GM18870 (cell line): ENCODE measurements around the gene MAN2A1.
A peak's percentile ranks its signal among the peaks of the same experiment; 100 is the strongest.

Experiments
- ATAC-seq: cut with Tn5 transposase; IDR thresholded peaks from one replicate; pipeline ENCODE4 v1.9.1; 2021; ENCODE audit warnings: moderate library complexity; ENCODE audit not compliant: unreplicated experiment

MAN2A1 gene

GRCh38 chr5:109704282-109704952 lies 14.7 kb downstream of the MAN2A1 start:
- ATAC-seq, result no peak

- no peak for ATAC-seq
Measured at GRCh38 chr5:109705596-109705995, 15.9 kb downstream of the MAN2A1 start.

- no peak for ATAC-seq
Measured at GRCh38 chr5:109706095-109706494, 16.4 kb downstream of the MAN2A1 start.

- ATAC-seq, result no peak
Measured at GRCh38 chr5:109707531-109707930, 17.8 kb downstream of the MAN2A1 start.

GRCh38 chr5:109708813-109709212 lies 19.1 kb downstream of the MAN2A1 start:
- ATAC-seq, result no peak

- no peak for ATAC-seq
Measured at GRCh38 chr5:109709225-109709624, 19.5 kb downstream of the MAN2A1 start.

GRCh38 chr5:109711673-109712072 lies 21.9 kb downstream of the MAN2A1 start:
- ATAC-seq, result no peak

- ATAC-seq, result no peak
Measured at GRCh38 chr5:109713453-109713852, 23.7 kb downstream of the MAN2A1 start.

- ATAC-seq, result no peak
Measured at GRCh38 chr5:109714592-109714991, 24.9 kb downstream of the MAN2A1 start.

- ATAC-seq, result no peak
Measured at GRCh38 chr5:109718216-109718615, 28.5 kb downstream of the MAN2A1 start.

- ATAC-seq, result no peak
Measured at GRCh38 chr5:109718632-109719031, 28.9 kb downstream of the MAN2A1 start.

GRCh38 chr5:109719978-109720377 lies 30.3 kb downstream of the MAN2A1 start:
- no peak for ATAC-seq

GRCh38 chr5:109721741-109722140 lies 32.0 kb downstream of the MAN2A1 start:
- ATAC-seq, result no peak

- ATAC-seq, result no peak
Measured at GRCh38 chr5:109723606-109724005, 33.9 kb downstream of the MAN2A1 start.

GRCh38 chr5:109725135-109725534 lies 35.4 kb downstream of the MAN2A1 start:
- no peak for ATAC-seq

- ATAC-seq, result peak; percentile 87
Measured at GRCh38 chr5:109739741-109740728, 50.3 kb downstream of the MAN2A1 start.

GRCh38 chr5:109740966-109741365 lies 51.2 kb downstream of the MAN2A1 start:
- ATAC-seq, result no peak

- no peak for ATAC-seq
Measured at GRCh38 chr5:109741390-109741789, 51.7 kb downstream of the MAN2A1 start.

GRCh38 chr5:109743041-109743531 lies 53.4 kb downstream of the MAN2A1 start:
- no peak for ATAC-seq

GRCh38 chr5:109743770-109744212 lies 54.1 kb downstream of the MAN2A1 start:
- no peak for ATAC-seq

- ATAC-seq, result no peak
Measured at GRCh38 chr5:109744261-109744660, 54.5 kb downstream of the MAN2A1 start.

- no peak for ATAC-seq
Measured at GRCh38 chr5:109748546-109748945, 58.8 kb downstream of the MAN2A1 start.
